HEK293 (cell line): Measurements from ENCODE around the gene AMZ2.
"Not testable (repeated sequence)": the region's sequence is repeated elsewhere in the genome, so short reads cannot be mapped to it uniquely, and the experiment has no call there.

ENCODE experiments used
- CTCF ChIA-PET: fragments of 350-600 bp; formaldehyde crosslinking; extraction: SDS; loops from one replicate; lab custom pipeline; 2021; ENCODE audit warnings: antibody characterized with exemption; lab: Yijun Ruan, JAX
- POLR2A ChIA-PET: fragments of 300-600 bp; formaldehyde crosslinking; extraction: SDS; loops from one replicate; lab custom pipeline; 2020; ENCODE audit warnings: antibody characterized with exemption, inconsistent platforms; lab: Yijun Ruan, JAX
- H3K27ac ChIP-seq: fragments of 200-500 bp; sonication (Bioruptor generic); 2 replicates; pipeline ENCODE4 v1.5.1; 2014; ENCODE audit warnings: low read depth, low read length, control low read depth, inconsistent platforms; ENCODE audit errors: extremely low read depth
- H3K36me3 ChIP-seq, 2 experiments: fragments of 200-500 bp in 1 of 2; sonication (Bioruptor generic) in 1 of 2; 1 replicate in 1 of 2; 2 replicates in 1 of 2; pipeline ENCODE4 v1.5.1; 2014 to 2017; ENCODE audit warnings: inconsistent platforms in 2 of 2, low read length in 2 of 2; ENCODE audit not compliant: control insufficient read depth in 2 of 2, insufficient read depth in 1 of 2
- H3K4me1 ChIP-seq: fragments of 200-500 bp; sonication (Bioruptor generic); 2 replicates; pipeline ENCODE4 v1.5.1; 2014; ENCODE audit warnings: mild to moderate bottlenecking, low read length, inconsistent platforms; ENCODE audit not compliant: control insufficient read depth, insufficient read depth
- H3K4me3 ChIP-seq: 2 replicates; pipeline ENCODE4 v1.5.1; 2011; ENCODE audit warnings: low read depth, mild to moderate bottlenecking, control low read depth, low read length, moderate library complexity
- H3K9me3 ChIP-seq: fragments of 200-500 bp; sonication (Bioruptor generic); 2 replicates; pipeline ENCODE4 v1.5.1; 2014; ENCODE audit warnings: low read depth, low read length, inconsistent platforms; ENCODE audit not compliant: control insufficient read depth, insufficient read depth
- GLI4 ChIP-seq: fragments of 450-650 bp; formaldehyde crosslinking; IDR thresholded peaks from 2 replicates; pipeline ENCODE4 v1.5.1; 2016; ENCODE audit warnings: missing biosample characterization, missing genetic modification characterization
- MYNN ChIP-seq: fragments of 450-650 bp; formaldehyde crosslinking; IDR thresholded peaks from 2 replicates; pipeline ENCODE4 v1.5.1; 2016; ENCODE audit warnings: missing biosample characterization, missing genetic modification characterization, borderline replicate concordance
- SP3 ChIP-seq: fragments of 450-650 bp; formaldehyde crosslinking; IDR thresholded peaks from 2 replicates; pipeline ENCODE4 v1.5.1; 2016; ENCODE audit warnings: missing biosample characterization, missing genetic modification characterization
- ZFHX2 ChIP-seq: fragments of 450-650 bp; formaldehyde crosslinking; conservative IDR thresholded peaks from 2 replicates; pipeline ENCODE4 v1.5.1; 2016; ENCODE audit warnings: missing biosample characterization, missing genetic modification characterization
- ZIC2 ChIP-seq: fragments of 450-650 bp; formaldehyde crosslinking; IDR thresholded peaks from 2 replicates; pipeline ENCODE4 v1.5.1; 2016; ENCODE audit warnings: missing biosample characterization, missing genetic modification characterization
- ZNF23 ChIP-seq: fragments of 450-650 bp; formaldehyde crosslinking; IDR thresholded peaks from 2 replicates; pipeline ENCODE4 v1.5.1; 2016; ENCODE audit warnings: missing biosample characterization, missing genetic modification characterization, borderline replicate concordance
- ZNF341 ChIP-seq: fragments of 450-650 bp; formaldehyde crosslinking; IDR thresholded peaks from 2 replicates; pipeline ENCODE4; 2016; ENCODE audit warnings: low read depth, missing biosample characterization, missing genetic modification characterization
- ZNF404 ChIP-seq: fragments of 450-650 bp; formaldehyde crosslinking; IDR thresholded peaks from 2 replicates; pipeline ENCODE4 v1.5.1; 2017; ENCODE audit warnings: missing biosample characterization, missing genetic modification characterization
- ZNF530 ChIP-seq: fragments of 450-650 bp; formaldehyde crosslinking; IDR thresholded peaks from 2 replicates; pipeline ENCODE4 v1.5.1; 2016; ENCODE audit warnings: low read depth, missing biosample characterization, missing genetic modification characterization
- ZNF558 ChIP-seq: fragments of 450-650 bp; formaldehyde crosslinking; IDR thresholded peaks from 2 replicates; pipeline ENCODE4 v1.5.1; 2016; ENCODE audit warnings: missing biosample characterization, missing genetic modification characterization
- ZNF626 ChIP-seq: fragments of 450-650 bp; sonication (Bioruptor Pico); formaldehyde crosslinking; IDR thresholded peaks from 2 replicates; pipeline ENCODE4 v1.5.1; 2018; ENCODE audit warnings: missing biosample characterization, missing genetic modification characterization, inconsistent platforms
- ZNF660 ChIP-seq: fragments of 450-650 bp; IDR thresholded peaks from 2 replicates; pipeline ENCODE4 v1.5.1; 2018; ENCODE audit warnings: missing biosample characterization, mild to moderate bottlenecking, missing genetic modification characterization
- ZNF776 ChIP-seq: fragments of 450-650 bp; formaldehyde crosslinking; IDR thresholded peaks from 2 replicates; pipeline ENCODE4 v1.5.0; 2017; ENCODE audit warnings: missing biosample characterization, missing genetic modification characterization, borderline replicate concordance
- ZSCAN23 ChIP-seq: fragments of 450-650 bp; formaldehyde crosslinking; IDR thresholded peaks from 2 replicates; pipeline ENCODE4 v1.5.1; 2016; ENCODE audit warnings: missing biosample characterization, missing genetic modification characterization
- TF ChIP-seq, protein P1 (sequence below): fragments of 450-650 bp; formaldehyde crosslinking; IDR thresholded peaks from 2 replicates; pipeline ENCODE4 v1.5.1; 2016; ENCODE audit warnings: missing biosample characterization, missing genetic modification characterization
- TF ChIP-seq, protein P2 (sequence below): fragments of 450-650 bp; formaldehyde crosslinking; IDR thresholded peaks from 2 replicates; pipeline ENCODE4 v1.5.1; 2016; ENCODE audit warnings: missing biosample characterization, missing genetic modification characterization
- TF ChIP-seq, protein P3 (sequence below): fragments of 450-650 bp; formaldehyde crosslinking; IDR thresholded peaks from 2 replicates; pipeline ENCODE4; 2016; ENCODE audit warnings: missing biosample characterization, missing genetic modification characterization
- TF ChIP-seq, protein P4 (sequence below): fragments of 450-650 bp; formaldehyde crosslinking; IDR thresholded peaks from 2 replicates; pipeline ENCODE4 v1.5.1; 2016; ENCODE audit warnings: missing biosample characterization, missing genetic modification characterization, borderline replicate concordance
- TF ChIP-seq, protein P5 (sequence below): fragments of 450-650 bp; formaldehyde crosslinking; IDR thresholded peaks from 2 replicates; pipeline ENCODE4 v1.5.1; 2016; ENCODE audit warnings: missing biosample characterization, missing genetic modification characterization
- TF ChIP-seq, protein P6 (sequence below): fragments of 450-650 bp; formaldehyde crosslinking; IDR thresholded peaks from 2 replicates; pipeline ENCODE4 v1.5.1; 2016; ENCODE audit warnings: missing biosample characterization, missing genetic modification characterization

AMZ2 gene

DNA sequence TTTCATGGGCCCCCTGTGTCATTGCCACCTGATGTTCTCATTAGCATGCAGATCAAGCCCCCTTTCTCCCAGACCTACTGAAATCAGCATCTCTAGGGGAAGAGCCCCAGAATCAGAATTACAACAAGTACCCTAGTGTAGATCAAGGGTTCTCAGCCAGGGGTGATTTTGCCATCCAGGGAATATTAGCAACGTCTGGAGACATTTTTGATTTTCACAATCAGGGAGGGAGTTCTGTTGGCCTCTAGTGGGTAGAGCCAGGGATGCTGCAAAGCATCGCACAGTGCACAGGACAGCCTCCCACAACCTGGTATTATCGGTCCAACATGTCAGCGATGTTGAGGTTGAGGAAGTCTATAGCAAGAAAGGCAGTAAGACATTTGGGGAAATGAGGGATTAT lies 7.3 kb downstream of the AMZ2 start:
- ChIA-PET CTCF (interaction anchor here (1.0 to 1.8 kb wide), 3 partner anchors 7 to 219 kb away, joined by 3 to 4 read pairs (median 4); no protein-coding TSS in a partner anchor), POLR2A (no interaction called here)
- Histone ChIP-seq H3K36me3 (peaks cover 38 to 73% of the 10 kb centered on the region in 2 experiments), H3K4me1 (no peaks in the 10 kb centered on the region), H3K9me3 (no peaks in the 10 kb centered on the region), H3K4me3 (no peak overlapping the region), H3K27ac (no peak overlapping the region)
- no peak for TF ChIP-seq ZNF404 (tag by site-specific recombination)
- TF ChIP-seq ZNF558 (tag by site-specific recombination), result no peak
- TF ChIP-seq ZFHX2 (tag by site-specific recombination), result no peak
- TF ChIP-seq, protein P1, sequence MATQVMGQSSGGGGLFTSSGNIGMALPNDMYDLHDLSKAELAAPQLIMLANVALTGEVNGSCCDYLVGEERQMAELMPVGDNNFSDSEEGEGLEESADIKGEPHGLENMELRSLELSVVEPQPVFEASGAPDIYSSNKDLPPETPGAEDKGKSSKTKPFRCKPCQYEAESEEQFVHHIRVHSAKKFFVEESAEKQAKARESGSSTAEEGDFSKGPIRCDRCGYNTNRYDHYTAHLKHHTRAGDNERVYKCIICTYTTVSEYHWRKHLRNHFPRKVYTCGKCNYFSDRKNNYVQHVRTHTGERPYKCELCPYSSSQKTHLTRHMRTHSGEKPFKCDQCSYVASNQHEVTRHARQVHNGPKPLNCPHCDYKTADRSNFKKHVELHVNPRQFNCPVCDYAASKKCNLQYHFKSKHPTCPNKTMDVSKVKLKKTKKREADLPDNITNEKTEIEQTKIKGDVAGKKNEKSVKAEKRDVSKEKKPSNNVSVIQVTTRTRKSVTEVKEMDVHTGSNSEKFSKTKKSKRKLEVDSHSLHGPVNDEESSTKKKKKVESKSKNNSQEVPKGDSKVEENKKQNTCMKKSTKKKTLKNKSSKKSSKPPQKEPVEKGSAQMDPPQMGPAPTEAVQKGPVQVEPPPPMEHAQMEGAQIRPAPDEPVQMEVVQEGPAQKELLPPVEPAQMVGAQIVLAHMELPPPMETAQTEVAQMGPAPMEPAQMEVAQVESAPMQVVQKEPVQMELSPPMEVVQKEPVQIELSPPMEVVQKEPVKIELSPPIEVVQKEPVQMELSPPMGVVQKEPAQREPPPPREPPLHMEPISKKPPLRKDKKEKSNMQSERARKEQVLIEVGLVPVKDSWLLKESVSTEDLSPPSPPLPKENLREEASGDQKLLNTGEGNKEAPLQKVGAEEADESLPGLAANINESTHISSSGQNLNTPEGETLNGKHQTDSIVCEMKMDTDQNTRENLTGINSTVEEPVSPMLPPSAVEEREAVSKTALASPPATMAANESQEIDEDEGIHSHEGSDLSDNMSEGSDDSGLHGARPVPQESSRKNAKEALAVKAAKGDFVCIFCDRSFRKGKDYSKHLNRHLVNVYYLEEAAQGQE (tag by site-specific recombination), result no peak
- TF ChIP-seq ZNF660 (tag by site-specific recombination), result no peak
- TF ChIP-seq, protein P2, sequence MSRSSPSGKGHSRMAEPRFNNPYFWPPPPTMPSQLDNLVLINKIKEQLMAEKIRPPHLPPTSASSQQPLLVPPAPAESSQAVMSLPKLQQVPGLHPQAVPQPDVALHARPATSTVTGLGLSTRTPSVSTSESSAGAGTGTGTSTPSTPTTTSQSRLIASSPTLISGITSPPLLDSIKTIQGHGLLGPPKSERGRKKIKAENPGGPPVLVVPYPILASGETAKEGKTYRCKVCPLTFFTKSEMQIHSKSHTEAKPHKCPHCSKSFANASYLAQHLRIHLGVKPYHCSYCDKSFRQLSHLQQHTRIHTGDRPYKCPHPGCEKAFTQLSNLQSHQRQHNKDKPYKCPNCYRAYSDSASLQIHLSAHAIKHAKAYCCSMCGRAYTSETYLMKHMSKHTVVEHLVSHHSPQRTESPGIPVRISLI (tag by site-specific recombination), result no peak
- TF ChIP-seq ZNF341 (tag by site-specific recombination), result no peak
- TF ChIP-seq ZNF23 (tag by site-specific recombination), result no peak
- TF ChIP-seq, protein P3, sequence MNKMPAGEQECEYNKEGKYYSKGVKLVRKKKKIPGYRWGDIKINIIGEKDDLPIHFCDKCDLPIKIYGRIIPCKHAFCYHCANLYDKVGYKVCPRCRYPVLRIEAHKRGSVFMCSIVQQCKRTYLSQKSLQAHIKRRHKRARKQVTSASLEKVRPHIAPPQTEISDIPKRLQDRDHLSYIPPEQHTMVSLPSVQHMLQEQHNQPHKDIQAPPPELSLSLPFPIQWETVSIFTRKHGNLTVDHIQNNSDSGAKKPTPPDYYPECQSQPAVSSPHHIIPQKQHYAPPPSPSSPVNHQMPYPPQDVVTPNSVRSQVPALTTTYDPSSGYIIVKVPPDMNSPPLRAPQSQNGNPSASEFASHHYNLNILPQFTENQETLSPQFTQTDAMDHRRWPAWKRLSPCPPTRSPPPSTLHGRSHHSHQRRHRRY, result no peak
- TF ChIP-seq MYNN, result no peak
- TF ChIP-seq ZNF530 (tag by site-specific recombination), result no peak
- TF ChIP-seq, protein P4, sequence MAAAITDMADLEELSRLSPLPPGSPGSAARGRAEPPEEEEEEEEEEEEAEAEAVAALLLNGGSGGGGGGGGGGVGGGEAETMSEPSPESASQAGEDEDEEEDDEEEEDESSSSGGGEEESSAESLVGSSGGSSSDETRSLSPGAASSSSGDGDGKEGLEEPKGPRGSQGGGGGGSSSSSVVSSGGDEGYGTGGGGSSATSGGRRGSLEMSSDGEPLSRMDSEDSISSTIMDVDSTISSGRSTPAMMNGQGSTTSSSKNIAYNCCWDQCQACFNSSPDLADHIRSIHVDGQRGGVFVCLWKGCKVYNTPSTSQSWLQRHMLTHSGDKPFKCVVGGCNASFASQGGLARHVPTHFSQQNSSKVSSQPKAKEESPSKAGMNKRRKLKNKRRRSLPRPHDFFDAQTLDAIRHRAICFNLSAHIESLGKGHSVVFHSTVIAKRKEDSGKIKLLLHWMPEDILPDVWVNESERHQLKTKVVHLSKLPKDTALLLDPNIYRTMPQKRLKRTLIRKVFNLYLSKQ (tag by site-specific recombination), result no peak
- no peak for TF ChIP-seq ZIC2 (tag by site-specific recombination)
- TF ChIP-seq ZNF776 (tag by site-specific recombination), result no peak

DNA sequence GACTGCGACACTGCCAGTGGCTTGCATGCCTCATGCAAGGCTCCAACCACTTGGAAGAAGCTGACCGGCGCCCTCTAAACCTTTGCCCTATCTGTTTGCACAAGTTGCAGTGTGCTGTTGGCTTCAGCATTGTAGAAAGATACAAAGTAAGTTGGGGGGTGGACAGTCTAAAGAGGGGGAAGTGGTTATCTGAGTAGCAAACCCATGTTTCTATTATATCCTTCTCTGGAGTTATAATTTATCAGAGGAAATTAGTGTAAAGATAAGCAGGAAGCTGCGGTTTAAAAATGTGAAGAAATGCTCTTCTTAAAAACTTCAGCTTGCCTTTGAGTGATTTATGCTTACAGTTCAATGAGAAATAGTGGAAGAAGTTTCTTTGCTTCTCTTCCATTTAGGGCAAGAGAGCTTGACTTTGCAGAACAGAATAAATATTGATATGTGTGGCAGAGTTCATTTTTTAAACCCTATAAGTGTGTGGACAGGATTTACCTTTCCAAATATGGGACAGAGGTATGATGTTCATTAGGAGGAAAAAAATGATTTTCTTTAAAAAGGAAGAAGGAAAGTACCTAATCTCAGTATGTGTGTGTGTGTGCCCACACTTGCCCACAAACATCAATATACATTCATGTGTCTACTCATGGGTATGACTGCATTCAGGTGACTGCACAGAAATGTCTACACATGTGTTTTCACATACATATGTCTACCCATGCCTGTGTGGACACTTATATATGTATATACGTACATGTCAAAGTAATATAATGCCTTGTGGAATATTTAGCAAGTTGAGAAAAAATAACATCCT lies 8.1 kb downstream of the AMZ2 start:
- Histone ChIP-seq H3K4me3 (no peak overlapping the region), H3K27ac (no peak overlapping the region), H3K9me3 (no peaks in the 10 kb centered on the region), H3K4me1 (no peaks in the 10 kb centered on the region), H3K36me3 (peaks cover 33 to 65% of the 10 kb centered on the region in 2 experiments)
- TF ChIP-seq ZNF626 (tag by site-specific recombination), result no peak
- TF ChIP-seq SP3 (tag by site-specific recombination), result no peak
- TF ChIP-seq, protein P5, sequence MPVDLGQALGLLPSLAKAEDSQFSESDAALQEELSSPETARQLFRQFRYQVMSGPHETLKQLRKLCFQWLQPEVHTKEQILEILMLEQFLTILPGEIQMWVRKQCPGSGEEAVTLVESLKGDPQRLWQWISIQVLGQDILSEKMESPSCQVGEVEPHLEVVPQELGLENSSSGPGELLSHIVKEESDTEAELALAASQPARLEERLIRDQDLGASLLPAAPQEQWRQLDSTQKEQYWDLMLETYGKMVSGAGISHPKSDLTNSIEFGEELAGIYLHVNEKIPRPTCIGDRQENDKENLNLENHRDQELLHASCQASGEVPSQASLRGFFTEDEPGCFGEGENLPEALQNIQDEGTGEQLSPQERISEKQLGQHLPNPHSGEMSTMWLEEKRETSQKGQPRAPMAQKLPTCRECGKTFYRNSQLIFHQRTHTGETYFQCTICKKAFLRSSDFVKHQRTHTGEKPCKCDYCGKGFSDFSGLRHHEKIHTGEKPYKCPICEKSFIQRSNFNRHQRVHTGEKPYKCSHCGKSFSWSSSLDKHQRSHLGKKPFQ (tag by site-specific recombination), result no peak
- no peak for TF ChIP-seq GLI4 (tag by site-specific recombination)
- TF ChIP-seq ZSCAN23 (tag by site-specific recombination), result no peak
- TF ChIP-seq, protein P6, sequence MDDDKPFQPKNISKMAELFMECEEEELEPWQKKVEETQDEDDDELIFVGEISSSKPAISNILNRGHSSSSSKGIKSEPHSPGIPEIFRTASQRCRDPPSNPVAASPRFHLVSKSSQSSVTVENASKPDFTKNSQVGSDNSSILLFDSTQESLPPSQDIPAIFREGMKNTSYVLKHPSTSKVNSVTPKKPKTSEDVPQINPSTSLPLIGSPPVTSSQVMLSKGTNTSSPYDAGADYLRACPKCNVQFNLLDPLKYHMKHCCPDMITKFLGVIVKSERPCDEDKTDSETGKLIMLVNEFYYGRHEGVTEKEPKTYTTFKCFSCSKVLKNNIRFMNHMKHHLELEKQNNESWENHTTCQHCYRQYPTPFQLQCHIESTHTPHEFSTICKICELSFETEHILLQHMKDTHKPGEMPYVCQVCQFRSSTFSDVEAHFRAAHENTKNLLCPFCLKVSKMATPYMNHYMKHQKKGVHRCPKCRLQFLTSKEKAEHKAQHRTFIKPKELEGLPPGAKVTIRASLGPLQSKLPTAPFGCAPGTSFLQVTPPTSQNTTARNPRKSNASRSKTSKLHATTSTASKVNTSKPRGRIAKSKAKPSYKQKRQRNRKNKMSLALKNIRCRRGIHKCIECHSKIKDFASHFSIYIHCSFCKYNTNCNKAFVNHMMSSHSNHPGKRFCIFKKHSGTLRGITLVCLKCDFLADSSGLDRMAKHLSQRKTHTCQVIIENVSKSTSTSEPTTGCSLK (tag by site-specific recombination), result no peak
- CTCF ChIA-PET, result interaction anchor here (0.9 to 1.1 kb wide), 3 partner anchors 143 to 218 kb away, joined by 3 to 4 read pairs (median 3); no protein-coding TSS in a partner anchor
- POLR2A ChIA-PET, result no interaction called here

DNA sequence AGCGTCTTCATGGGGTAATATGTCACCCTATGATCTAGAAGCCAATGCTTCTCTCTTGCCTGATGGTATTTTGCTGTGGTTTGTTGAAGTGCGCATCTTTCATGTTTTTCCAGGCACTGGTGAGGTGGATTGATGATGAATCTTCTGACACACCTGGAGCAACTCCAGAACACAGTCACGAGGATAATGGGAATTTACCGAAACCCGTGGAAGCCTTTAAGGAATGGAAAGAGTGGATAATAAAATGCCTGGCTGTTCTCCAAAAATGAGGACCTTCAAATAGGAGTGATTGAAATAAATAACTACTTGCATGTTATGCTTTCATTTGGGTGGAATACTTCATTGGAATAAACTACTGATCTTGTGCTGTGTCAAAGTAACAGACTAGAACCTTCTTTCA lies 8.9 kb downstream of the AMZ2 start:
- POLR2A ChIA-PET, H3K9me3 ChIP-seq, CTCF ChIA-PET, H3K4me1 ChIP-seq, H3K4me3 ChIP-seq, H3K27ac ChIP-seq: not testable (repeated sequence)
- H3K36me3 ChIP-seq, result peaks cover 28 to 58% of the 10 kb centered on the region in 2 experiments
